ENCODE measurements around the gene CSF2RB. TPM values are rescaled to one million over a fixed set of nuclear protein-coding genes. Genes with fewer than 3 reads are reported as not detected.
A peak's percentile ranks its signal among the peaks of the same experiment; 100 is the strongest.

The CSF2RB gene
- total and polyA plus RNA-seq, 10 of the 15 experiments (the other 5 are each of a cell fraction or from before 2014, with no cell fraction given) = 0.82 to 12.5 (median 5.4) TPM

- TF ChIP-seq SKIL (IDR thresholded peaks at IDR 0.05; ENCODE audit: low read depth, poor library complexity, severe bottlenecking) (peak; percentile 24), RCOR1 (conservative IDR thresholded peaks at IDR 0.05; ENCODE audit: low read depth, low read length) (0 out of 2 replicates have a peak, but pooled peaks have one; percentile 45), ZBTB33 (IDR thresholded peaks at IDR 0.05) (no peak), SMAD5 (IDR thresholded peaks at IDR 0.05; ENCODE audit: low read depth) (no peak), ZNF24 (IDR thresholded peaks at IDR 0.05) (no peak), CTCF (IDR thresholded peaks at IDR 0.05 in 2 of 3, conservative IDR thresholded peaks at IDR 0.05 in 1 of 3; ENCODE audit: control insufficient read depth in 2 of 3, extremely low read depth in 1 of 3, insufficient read depth in 1 of 3, low read depth in 3 of 3, low read length in 3 of 3) (peak; percentile 84 to 99 (median 91)), RELB (IDR thresholded peaks at IDR 0.05; ENCODE audit: low read depth) (peak; percentile 44; the same call in 1 of the 2 replicates), MLLT1 (IDR thresholded peaks at IDR 0.05) (0 out of 2 replicates have a peak, but pooled peaks have one; percentile 24), ELK1 (IDR thresholded peaks at IDR 0.05; ENCODE audit: low read depth, low read length) (peak; percentile 97), WRNIP1 (IDR thresholded peaks at IDR 0.05; ENCODE audit: borderline replicate concordance, low read depth, low read length) (no peak), MXI1 (IDR thresholded peaks at IDR 0.05; ENCODE audit: low read depth, low read length) (peak; percentile 67), CREM (IDR thresholded peaks at IDR 0.05; ENCODE audit: low read depth) (peak; percentile 60), IRF5 (IDR thresholded peaks at IDR 0.05; ENCODE audit: borderline replicate concordance) (no peak), SMARCA5 (IDR thresholded peaks at IDR 0.05) (peak; percentile 61; the same call in 1 of the 2 replicates), RAD21 (IDR thresholded peaks at IDR 0.05; ENCODE audit: insufficient read depth, low read depth, low read length) (peak; percentile 90), FOXM1 (IDR thresholded peaks at IDR 0.05; ENCODE audit: low read depth, low read length) (0 out of 2 replicates have a peak, but pooled peaks have one; percentile 33)
Observed at GRCh38 chr22:36977947-36978660, 64.7 kb downstream of the CSF2RB start (continued).

All from GM12878 (cell line).